NCI-H2081 treated with DMSO at 0.1 percent for 48 hours (cell line): Measurements from ENCODE around the gene DGCR2.
"Not testable (repeated sequence)": the region's sequence is repeated elsewhere in the genome, so short reads cannot be mapped to it uniquely, and the experiment has no call there.

Experiments used
- DNase-seq: peaks from one replicate; lab custom pipeline; 2025; lab: John Stamatoyannopoulos, UW

The DGCR2 gene

DNA sequence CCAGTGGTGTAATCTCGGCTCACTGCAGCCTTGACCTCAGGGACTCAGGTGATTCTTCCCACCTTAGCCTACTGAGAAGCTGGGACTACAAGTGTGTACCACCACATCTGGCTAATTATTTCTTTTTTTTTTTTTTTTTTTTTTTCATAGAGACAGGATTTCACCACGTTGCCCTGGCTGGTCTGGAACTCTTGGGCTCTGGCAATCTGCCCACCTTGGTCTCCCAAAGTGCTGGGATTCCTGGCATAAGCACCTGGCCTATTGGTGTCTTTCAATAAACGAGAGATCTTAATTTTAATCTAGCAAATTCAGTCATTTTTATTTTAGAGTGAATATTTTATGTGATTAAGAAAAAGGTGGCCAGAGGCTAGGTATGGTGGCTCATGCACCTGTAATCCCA is 40.1 kb downstream of the DGCR2 start:
- DNase-seq = no peak

GRCh38 chr22:19081351-19081750 is 40.9 kb downstream of the DGCR2 start:
- DNase-seq = no peak

- no peak for DNase-seq
Measured at GRCh38 chr22:19080853-19081252, 41.4 kb downstream of the DGCR2 start.

DNA sequence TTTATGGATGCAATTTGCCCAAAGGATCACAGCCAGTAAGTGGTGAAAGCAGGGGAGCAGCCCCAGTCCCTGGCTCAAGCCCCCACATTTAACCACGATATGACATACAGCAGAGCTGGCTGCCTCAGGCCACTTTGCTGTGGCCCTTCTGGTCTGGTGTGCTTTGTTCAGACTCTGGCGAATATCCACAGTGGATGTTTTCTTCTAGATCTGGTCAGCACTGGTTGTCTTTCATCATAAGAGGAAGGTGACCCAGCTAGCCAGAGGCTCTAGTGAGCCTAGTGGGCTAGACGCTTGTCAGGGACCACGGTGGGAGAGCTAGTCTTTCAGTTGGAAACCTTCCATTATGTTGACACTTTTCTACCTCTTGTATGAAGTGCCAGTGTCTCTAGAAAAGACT is 42.5 kb downstream of the DGCR2 start:
- no peak for DNase-seq

- DNase-seq = no peak
Measured at GRCh38 chr22:19075404-19075803, 46.8 kb downstream of the DGCR2 start.

- not testable (repeated sequence) for DNase-seq
Measured at GRCh38 chr22:19072853-19073252, 49.4 kb downstream of the DGCR2 start.

DNA sequence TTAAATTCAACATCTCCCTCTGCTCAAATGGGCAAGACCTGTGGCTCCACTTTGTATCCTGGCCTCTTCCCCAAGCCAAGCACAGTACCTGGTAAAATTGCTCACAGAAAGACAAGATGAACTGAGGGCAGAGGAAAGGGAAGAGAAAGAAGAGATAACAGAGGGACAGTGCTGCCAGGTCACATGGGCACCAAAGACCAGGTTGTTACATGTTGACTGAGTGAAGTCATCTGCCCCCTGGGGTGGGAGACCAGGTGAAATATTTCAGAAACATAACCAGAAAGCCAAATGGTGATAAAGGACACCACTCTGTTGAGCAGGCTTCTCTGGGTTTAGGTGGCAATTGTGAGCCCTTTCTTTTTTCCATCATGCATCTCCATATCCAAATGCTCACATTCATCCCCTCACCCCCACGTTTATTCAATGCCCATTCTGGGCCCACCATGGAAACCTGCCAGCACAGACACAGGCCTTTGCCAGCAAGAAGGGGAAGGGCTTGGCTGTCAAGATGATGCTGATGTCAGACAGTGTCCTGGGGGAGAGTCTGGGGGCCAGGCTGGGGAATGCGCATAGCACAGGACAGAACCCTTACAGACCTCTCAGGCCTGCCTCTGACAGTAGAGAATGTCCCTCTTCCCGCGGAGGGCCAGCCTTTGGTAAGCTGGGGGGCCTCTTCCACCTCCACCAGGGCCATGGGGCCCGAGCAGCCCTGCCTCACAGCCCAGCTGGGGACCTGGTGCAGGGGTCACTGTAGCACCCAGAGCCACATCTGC is 51.6 kb downstream of the DGCR2 start:
- no peak for DNase-seq

- no peak for DNase-seq
Measured at GRCh38 chr22:19069451-19069850, 52.8 kb downstream of the DGCR2 start.

- DNase-seq = no peak
Measured at GRCh38 chr22:19068784-19069271, 53.4 kb downstream of the DGCR2 start.

DNA sequence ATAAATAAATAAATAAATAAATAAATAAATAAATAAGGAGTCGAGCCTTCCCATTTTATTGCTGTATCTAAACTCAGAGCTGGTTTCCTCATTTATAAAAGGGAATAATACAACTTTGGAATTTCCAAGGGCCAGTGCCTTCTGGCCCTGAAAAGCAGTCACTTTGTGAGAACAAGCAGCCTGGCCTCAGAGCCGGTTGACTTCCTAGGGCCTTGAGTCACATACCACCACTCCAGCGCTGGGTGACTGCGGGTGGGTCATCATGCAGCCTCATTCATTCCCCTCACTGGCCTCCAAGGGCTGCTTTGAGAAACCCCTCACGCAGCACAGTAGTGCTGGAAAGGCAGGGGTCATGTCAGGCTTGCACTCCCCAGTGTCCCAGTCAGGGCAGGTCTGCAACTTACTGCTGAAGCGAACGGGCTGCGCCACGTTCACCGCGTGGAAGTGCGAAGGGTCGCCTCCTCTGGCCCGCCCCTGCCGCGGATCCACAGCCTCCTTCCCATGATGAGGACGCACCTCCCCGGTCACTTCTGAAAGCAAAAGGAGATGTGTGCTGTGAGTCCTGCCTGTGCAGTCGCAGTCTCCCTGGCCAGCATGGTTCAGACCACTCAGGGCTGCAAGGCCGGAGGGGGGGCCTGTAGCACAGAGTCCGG is 54.4 kb downstream of the DGCR2 start:
- DNase-seq = no peak

DNA sequence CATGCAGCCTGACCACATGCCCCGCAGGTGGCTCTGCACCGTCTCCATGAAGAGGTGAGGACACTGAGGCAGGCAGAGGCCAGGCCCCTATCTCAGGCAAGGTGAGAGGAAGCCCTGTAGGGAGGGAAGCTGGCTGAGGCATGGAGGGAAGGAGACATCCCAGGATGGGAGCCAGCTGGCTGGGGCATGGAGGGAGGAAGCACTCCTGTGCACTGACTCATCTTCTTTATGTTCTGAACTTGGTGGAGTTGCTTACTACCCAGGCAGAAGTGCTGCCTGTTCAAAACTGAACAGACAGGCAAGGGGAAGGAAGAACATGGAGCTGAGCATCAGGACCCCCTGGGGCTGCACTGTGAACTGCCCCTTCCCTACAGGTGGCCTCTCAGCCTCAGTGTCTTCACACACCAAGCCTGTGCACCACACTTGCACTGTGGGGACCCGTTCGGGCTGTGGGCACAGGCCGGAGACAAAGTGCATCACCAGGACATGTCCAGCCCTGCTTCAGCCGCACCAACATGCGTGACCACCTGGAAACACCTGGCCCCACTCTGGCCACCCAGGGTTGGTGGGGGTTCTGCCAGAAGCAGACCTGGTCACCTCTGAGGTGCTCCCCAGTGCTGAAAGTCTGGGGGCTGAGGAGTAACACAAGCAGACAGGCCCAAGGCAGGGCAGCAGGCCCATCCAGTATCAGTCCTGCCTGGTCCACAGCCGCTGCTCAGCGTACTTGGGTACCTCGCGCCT is 55.5 kb downstream of the DGCR2 start:
- no peak for DNase-seq

- no peak for DNase-seq
Measured at GRCh38 chr22:19065929-19066328, 56.3 kb downstream of the DGCR2 start.

DNA sequence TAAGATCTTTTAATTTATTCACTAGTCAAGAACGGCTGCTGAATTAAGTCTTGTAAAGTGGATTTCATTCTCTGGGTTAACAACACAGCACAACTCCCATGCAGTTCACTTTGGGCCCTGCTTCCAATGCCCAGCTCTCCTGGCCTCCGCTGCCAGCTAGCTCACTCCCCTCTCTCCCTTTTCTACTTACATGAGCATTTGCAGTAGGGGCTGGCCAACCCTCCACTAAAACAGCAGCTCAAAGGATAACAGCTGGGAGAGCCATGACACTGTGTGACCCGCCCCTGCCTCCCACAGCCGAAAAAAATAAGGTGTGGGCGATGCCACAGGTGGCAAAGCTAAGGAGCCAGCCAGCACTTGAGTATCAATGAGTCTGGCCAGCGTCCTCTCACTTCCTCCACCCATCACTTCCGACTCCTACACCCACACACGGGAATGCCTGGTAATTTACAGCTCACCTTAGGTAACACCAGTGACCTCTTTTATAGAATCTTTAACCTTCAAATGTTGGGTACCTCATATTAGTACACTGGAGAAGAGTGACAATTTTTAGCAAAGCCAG is 56.8 kb downstream of the DGCR2 start:
- no peak for DNase-seq

DNA sequence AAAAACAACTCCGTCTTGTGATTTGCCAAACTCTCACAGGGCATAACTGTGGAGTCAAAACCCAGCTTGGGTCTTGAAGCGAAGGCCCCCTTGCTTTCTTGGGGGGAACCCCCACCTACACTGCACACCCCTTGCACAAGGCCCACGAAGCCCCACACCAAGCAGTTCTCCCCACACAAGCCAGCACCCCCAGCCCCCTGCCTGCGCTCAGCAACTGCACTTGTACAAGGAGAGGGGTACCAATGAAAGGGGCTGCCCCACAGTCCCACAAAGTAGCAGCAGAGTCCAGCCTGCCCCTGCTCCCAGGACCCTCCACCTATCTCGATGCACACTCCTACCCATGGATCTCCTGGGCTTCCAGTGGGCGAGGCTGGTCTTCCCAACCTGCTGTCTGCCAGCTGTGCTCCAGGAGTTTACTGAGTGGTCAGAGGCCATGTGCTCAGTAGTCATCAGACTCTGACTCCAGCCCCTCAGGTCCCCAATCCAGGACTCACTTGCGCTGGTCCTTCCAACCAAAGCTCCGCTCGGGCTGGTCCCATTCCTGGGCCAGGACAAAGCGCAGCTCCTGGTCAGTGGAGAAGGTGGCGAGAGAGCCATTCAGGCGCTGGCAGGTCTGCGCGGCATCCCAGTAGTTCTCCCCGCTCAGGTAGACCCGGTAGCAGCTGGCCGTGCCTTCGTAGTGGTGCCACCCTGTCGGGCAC is 57.7 kb downstream of the DGCR2 start:
- DNase-seq = no peak

- DNase-seq = no peak
Measured at GRCh38 chr22:19063581-19064353, 58.4 kb downstream of the DGCR2 start.

GRCh38 chr22:19062943-19063308 is 59.3 kb downstream of the DGCR2 start:
- DNase-seq = no peak

- no peak for DNase-seq
Measured at GRCh38 chr22:19062139-19062942, 59.9 kb downstream of the DGCR2 start.

GRCh38 chr22:19061471-19062138 is 60.6 kb downstream of the DGCR2 start:
- no peak for DNase-seq

GRCh38 chr22:19060356-19061009 is 61.7 kb downstream of the DGCR2 start:
- no peak for DNase-seq
